NCI-H82 (cell line): ENCODE measurements around the gene SLC44A1.

Source experiments
- DNase-seq: peaks from one replicate; lab custom pipeline; 2025; lab: John Stamatoyannopoulos, UW

Gene SLC44A1

DNA sequence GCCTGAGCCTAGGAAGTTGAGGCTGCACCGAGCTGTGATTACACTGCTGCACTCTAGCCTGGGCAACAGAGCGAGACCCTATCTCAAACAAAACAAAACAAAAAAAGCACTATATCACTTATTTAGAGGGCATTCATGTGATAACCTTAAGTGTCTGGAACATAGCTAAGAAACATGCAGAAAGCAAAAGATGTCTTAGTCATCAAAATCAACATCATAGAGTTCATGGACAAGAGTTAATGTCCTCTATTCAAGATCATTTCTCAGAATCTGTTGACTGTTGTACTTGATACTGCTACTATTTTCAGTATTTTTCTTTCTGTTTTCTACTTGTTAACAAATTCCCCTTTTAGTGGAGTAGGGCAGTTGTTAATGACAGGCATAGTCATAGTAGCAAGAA is 228.8 kb downstream of the SLC44A1 start:
- no peak for DNase-seq

DNA sequence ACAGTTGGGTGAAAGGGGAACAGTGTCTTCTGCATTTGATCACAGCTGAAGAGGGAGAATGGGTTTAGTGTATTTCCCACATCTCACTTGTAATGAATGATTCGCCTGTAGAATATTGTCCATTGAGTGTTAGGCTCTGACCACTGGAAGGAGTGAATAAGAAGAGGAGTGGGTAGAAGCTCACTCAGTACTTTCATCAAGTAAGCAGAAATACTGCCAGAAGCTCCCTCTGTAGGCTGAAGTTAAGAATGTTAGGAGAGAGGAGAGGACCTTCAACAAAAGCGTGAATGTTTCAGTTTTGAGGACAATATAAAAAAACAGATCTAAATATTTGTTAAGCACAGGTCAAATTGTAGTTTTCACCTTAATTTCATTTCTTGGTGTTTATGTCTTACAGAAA is 230.9 kb downstream of the SLC44A1 start:
- DNase-seq: peak; percentile 38

DNA sequence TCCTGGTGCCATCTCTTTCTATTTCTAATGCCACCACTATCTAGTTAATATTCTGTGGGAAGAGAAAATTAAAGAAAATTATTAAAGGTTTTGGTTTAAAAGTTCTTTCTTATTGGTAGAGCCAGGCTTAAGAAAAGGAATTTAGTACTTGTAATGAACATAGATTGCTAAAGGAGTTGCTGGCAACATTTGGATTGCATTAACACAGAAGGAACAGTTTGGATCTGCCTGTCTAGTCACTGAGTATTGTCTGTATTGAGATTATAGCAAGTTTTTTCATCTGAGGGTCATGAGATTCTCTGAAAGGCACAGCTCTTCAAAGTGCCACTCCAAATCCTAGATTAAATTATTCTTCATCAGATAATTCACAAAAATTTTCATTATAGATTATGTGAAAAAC is 235.4 kb downstream of the SLC44A1 start:
- DNase-seq: no peak

DNA sequence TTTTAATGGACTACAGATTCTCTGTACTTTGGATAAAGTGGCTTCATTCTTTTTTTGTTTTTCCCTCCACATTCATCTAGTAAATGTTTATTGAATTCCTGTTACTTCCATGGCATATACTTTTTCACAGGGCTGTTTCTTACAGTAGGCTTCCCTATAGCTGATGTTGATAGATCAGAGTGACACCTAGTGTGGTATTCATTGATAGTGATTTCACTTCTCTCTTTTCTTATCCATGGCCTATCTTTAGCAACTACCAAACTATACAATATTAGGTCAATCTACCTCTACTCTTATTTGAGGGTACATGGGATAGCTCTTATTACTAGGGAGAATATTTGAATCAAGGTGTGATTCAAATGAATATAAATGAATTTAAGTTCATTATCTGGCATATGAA is 239.2 kb downstream of the SLC44A1 start:
- no peak for DNase-seq

DNA sequence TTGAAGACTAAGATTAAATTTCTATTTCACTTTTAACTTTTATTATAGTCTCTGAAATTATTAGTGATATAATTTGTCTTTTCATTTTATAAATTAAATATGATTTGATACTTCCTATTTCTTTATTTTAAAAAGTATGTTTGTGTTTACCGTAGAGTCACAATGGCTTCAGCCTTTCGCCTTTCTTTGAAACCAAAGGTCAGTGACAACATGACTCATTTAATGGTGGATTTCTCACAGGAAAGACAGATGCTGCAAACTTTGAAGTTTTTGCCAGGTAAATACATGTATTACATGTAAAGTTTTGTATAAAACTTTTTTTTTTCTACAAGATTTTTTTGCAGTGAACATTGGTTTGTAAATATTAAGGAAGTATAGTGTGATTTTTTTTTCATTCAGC is 239.8 kb downstream of the SLC44A1 start:
- DNase-seq: no peak

DNA sequence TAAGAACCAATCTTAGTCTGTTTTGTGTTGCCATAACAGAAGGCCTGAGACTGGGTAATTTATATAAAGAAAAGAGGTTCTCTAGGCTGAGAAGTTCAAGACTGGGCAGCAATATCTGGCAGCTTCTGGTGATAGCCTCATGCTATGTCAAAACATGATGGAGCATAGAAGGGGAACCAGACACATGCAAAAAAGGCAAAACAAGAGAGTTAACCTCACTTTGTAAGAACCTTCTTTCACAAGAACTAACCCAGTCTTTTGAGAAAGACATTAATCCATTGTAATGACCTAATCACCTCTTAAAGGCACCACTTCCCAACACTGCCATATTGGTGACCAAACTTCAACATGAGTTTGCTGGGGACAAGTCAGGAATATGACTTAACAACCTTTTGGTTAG is 240.7 kb downstream of the SLC44A1 start:
- no peak for DNase-seq
